Measurements from ENCODE around the gene FAAH. TPM values are rescaled to one million over a fixed set of nuclear protein-coding genes. Genes with fewer than 3 reads are reported as not detected.

FAAH gene
- total RNA-seq, 1 donor from 2014 or later: 14.1 TPM

GRCh38 chr1:46455951-46456350, 61.8 kb downstream of the FAAH start:
- Mint-ChIP-seq H3K9me3 (ENCODE audit: low read depth) (no peaks in the 10 kb centered on the region), H3K4me1 (ENCODE audit: low read depth) (no peaks in the 10 kb centered on the region), H3K27ac (ENCODE audit: unreplicated experiment) (no peak overlapping the region), H3K4me3 (ENCODE audit: unreplicated experiment) (no peak overlapping the region), H3K27me3 (ENCODE audit: low read depth) (peaks cover 63% of the 10 kb centered on the region), H3K36me3 (ENCODE audit: low read depth) (peaks cover 2% of the 10 kb centered on the region)
- no peak for DNase-seq (ENCODE audit: low spot score)
- no peak for TF ChIP-seq CTCF (IDR thresholded peaks at IDR 0.05)

GRCh38 chr1:46456411-46456963, 62.4 kb downstream of the FAAH start:
- Mint-ChIP-seq H3K4me3 (ENCODE audit: unreplicated experiment) (no peak overlapping the region), H3K4me1 (ENCODE audit: low read depth) (no peaks in the 10 kb centered on the region), H3K9me3 (ENCODE audit: low read depth) (no peaks in the 10 kb centered on the region), H3K27ac (ENCODE audit: unreplicated experiment) (no peak overlapping the region), H3K36me3 (ENCODE audit: low read depth) (peaks cover 2% of the 10 kb centered on the region), H3K27me3 (ENCODE audit: low read depth) (peaks cover 63% of the 10 kb centered on the region)
- DNase-seq (ENCODE audit: low spot score): no peak
- TF ChIP-seq CTCF (IDR thresholded peaks at IDR 0.05): no peak

GRCh38 chr1:46457178-46457577, 63.1 kb downstream of the FAAH start:
- Mint-ChIP-seq H3K36me3 (ENCODE audit: low read depth) (peaks cover 4% of the 10 kb centered on the region), H3K27me3 (ENCODE audit: low read depth) (peaks cover 62% of the 10 kb centered on the region), H3K4me3 (ENCODE audit: unreplicated experiment) (no peak overlapping the region), H3K9me3 (ENCODE audit: low read depth) (no peaks in the 10 kb centered on the region), H3K4me1 (ENCODE audit: low read depth) (no peaks in the 10 kb centered on the region), H3K27ac (ENCODE audit: unreplicated experiment) (no peak overlapping the region)
- DNase-seq (ENCODE audit: low spot score): no peak
- TF ChIP-seq CTCF (IDR thresholded peaks at IDR 0.05): no peak

GRCh38 chr1:46458190-46458589, 64.1 kb downstream of the FAAH start:
- Mint-ChIP-seq H3K36me3 (ENCODE audit: low read depth) (peaks cover 4% of the 10 kb centered on the region), H3K27me3 (ENCODE audit: low read depth) (peaks cover 62% of the 10 kb centered on the region), H3K4me3 (ENCODE audit: unreplicated experiment) (no peak overlapping the region), H3K27ac (ENCODE audit: unreplicated experiment) (no peak overlapping the region), H3K4me1 (ENCODE audit: low read depth) (no peaks in the 10 kb centered on the region), H3K9me3 (ENCODE audit: low read depth) (no peaks in the 10 kb centered on the region)
- TF ChIP-seq CTCF (IDR thresholded peaks at IDR 0.05): no peak
- DNase-seq (ENCODE audit: low spot score): no peak

- Mint-ChIP-seq H3K27me3 (ENCODE audit: low read depth) (peaks cover 60% of the 10 kb centered on the region), H3K4me1 (ENCODE audit: low read depth) (no peaks in the 10 kb centered on the region), H3K27ac (ENCODE audit: unreplicated experiment) (no peak overlapping the region), H3K9me3 (ENCODE audit: low read depth) (no peaks in the 10 kb centered on the region), H3K36me3 (ENCODE audit: low read depth) (peaks cover 4% of the 10 kb centered on the region), H3K4me3 (ENCODE audit: unreplicated experiment) (no peak overlapping the region)
- no peak for DNase-seq (ENCODE audit: low spot score)
- TF ChIP-seq CTCF (IDR thresholded peaks at IDR 0.05): no peak
These were observed 64.7 kb downstream of the FAAH start for GRCh38 chr1:46458846-46459245.
